HG03460 (cell line): ENCODE data around the gene PTPN7.
A peak's percentile ranks its signal among the peaks of the same experiment; 100 is the strongest.
"Not testable (repeated sequence)": the region's sequence is repeated elsewhere in the genome, so short reads cannot be mapped to it uniquely, and the experiment has no call there.

Experiments
- ATAC-seq: cut with Tn5 transposase; IDR thresholded peaks from one replicate; pipeline ENCODE4 v1.9.1; 2021; ENCODE audit not compliant: unreplicated experiment

Gene PTPN7

GRCh38 chr1:202167708-202168415 is 7.5 kb upstream of the PTPN7 start:
- ATAC-seq, result no peak

- not testable (repeated sequence) for ATAC-seq
These were observed 6.7 kb upstream of the PTPN7 start for GRCh38 chr1:202167054-202167453.

GRCh38 chr1:202165942-202166843 is 5.8 kb upstream of the PTPN7 start:
- no peak for ATAC-seq

GRCh38 chr1:202165267-202165941 is 5.0 kb upstream of the PTPN7 start:
- no peak for ATAC-seq

GRCh38 chr1:202164271-202165037 is 4.1 kb upstream of the PTPN7 start:
- peak; percentile 50 for ATAC-seq

GRCh38 chr1:202163281-202164270 is 3.2 kb upstream of the PTPN7 start:
- ATAC-seq, result no peak

GRCh38 chr1:202162418-202163280 is 2.2 kb upstream of the PTPN7 start:
- ATAC-seq, result no peak

GRCh38 chr1:202162047-202162417 is 1.6 kb upstream of the PTPN7 start:
- no peak for ATAC-seq

GRCh38 chr1:202161151-202162046 is 997 bp upstream of the PTPN7 start:
- no peak for ATAC-seq

- peak; percentile 39 for ATAC-seq
These were observed 649 bp downstream of the PTPN7 start for GRCh38 chr1:202159534-202160371.

- no peak for ATAC-seq
These were observed 1.4 kb downstream of the PTPN7 start for GRCh38 chr1:202158810-202159533.

GRCh38 chr1:202157945-202158344 is 2.5 kb downstream of the PTPN7 start:
- no peak for ATAC-seq

- no peak for ATAC-seq
These were observed 3.8 kb downstream of the PTPN7 start for GRCh38 chr1:202156590-202156989.

GRCh38 chr1:202155478-202156021 is 4.9 kb downstream of the PTPN7 start:
- ATAC-seq, result no peak

GRCh38 chr1:202154766-202155477 is 5.5 kb downstream of the PTPN7 start:
- no peak for ATAC-seq
